GM18861 (cell line): ENCODE measurements around the gene LENG1.
"Not testable (repeated sequence)": the region's sequence is repeated elsewhere in the genome, so short reads cannot be mapped to it uniquely, and the experiment has no call there.

Experiments
- ATAC-seq: cut with Tn5 transposase; IDR thresholded peaks from one replicate; pipeline ENCODE4 v1.9.1; 2021; ENCODE audit not compliant: unreplicated experiment

Gene LENG1

DNA sequence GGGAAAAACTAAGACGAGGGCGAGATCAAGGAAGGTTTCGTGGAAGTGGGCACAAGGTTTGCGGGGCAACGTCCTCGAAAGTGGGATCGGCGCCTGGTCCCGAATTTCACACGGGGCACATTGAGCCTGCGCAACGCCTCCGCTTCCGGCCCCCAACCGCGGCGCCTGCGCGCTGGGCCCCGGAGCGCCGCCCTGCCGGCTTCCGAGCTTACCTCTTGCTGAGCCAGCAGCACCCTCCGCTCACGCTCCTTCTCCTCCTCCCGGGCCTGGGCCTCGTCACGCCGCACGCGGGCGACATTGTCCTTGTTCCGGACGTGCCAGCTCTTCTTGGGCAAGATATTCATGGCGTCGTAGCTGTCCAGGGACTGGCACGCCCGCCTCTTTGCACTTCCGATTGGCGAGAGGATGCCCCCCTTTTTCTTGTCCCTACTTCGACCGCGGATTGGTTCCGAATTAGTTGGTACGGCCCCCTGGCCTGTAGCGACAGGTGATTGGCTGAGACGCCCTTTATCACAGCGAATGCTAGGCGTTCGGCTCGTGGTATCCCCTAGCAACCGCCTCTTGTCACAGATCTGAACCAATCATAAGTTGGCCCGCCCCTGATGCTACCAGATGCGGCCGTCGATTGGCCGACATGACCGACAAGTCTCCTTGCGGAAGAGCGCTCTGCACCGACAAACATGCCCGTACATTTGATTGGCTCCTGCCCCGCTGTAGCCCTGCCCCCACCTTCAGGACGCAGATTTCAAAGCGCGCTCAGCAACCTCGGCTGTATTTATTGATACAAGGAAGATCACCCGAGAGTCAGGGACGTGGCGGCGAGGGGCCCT lies at the start of gene LENG1:
Gene LENG1 (minus strand): TSS at position 370 of the 830 bp plus-strand sequence. CDS start 26 bp downstream, at position 344.
- ATAC-seq: peak; percentile 89

DNA sequence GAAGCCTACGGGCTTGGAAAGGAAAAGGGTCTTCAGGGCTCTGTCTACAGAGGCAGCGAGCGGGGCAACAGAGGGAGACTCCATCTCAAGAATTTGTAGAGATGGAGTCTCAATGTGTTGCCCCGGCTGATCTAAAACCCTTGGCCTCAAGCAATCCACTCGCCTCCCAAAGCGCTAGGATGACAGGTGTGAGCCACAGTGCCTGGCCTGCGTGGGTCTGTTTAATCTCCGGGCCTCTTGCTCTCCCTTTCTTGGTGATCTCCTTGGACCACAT lies 49.2 kb upstream of the LENG1 start:
- no peak for ATAC-seq

GRCh38 chr19:54207983-54208783 lies 48.7 kb upstream of the LENG1 start:
- ATAC-seq: peak; percentile 34

- ATAC-seq: no peak
Measured at GRCh38 chr19:54207676-54207982, 48.1 kb upstream of the LENG1 start.

DNA sequence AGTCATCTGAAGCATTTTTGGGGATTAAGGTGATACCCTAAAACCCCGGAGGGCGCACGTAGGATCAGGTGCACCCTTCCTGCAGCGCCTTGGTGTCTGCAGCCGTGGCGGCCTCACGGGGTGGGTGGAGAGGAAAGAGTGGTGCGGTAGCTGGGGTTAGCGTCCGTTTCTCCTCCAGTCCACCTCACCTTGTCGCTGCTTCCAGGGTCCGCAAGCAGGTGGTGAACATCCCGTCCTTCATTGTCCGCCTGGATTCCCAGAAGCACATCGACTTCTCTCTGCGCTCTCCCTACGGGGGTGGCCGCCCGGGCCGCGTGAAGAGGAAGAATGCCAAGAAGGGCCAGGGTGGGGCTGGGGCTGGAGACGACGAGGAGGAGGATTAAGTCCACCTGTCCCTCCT lies 47.7 kb upstream of the LENG1 start:
- not testable (repeated sequence) for ATAC-seq

- no peak for ATAC-seq
Measured at GRCh38 chr19:54206831-54207177, 47.3 kb upstream of the LENG1 start.

GRCh38 chr19:54206030-54206830 lies 46.7 kb upstream of the LENG1 start:
- ATAC-seq: no peak

GRCh38 chr19:54204767-54205468 lies 45.4 kb upstream of the LENG1 start:
- ATAC-seq: no peak

DNA sequence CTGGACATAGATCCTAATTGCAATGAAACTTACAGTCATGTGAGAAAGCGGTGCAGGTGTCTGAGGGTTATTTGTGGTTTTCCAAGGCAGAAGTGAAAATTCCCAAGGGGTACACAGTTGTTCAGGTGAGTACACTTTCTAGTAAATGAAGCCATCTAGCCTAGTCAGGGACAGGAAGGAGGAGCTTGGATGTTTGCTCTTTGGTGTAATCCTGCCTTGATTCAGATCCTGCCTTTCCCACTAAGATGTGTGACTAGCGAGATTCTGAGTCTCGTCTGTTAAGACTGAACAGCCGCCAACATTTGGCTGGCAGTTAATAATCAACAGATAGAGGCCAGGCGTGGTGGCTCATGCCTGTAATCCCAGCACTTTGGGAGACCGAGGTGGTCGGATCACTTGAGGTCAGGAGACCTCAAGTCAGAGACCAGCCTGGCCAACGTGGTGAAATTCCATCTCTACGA lies 43.7 kb upstream of the LENG1 start:
- no peak for ATAC-seq

DNA sequence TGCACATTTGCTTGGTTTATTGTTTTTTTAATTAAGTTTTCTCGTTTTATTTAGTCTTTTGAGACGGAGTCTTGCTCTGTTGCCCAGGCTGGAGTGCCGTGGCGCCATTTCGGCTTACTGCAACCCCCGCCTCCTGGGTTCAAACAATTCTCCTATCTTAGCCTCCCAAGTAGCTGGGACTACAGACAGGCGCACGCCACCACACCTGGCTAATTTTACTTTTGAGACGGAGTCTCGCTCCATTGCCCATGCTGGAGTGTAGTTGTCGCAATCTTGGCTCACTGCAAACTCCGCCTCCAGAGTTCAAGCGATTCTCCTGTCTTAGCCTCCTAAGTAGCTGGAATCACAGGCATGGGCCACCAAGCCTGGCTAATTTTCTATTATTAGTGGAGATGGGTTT lies 42.5 kb upstream of the LENG1 start:
- no peak for ATAC-seq

GRCh38 chr19:54201172-54201701 lies 41.7 kb upstream of the LENG1 start:
- ATAC-seq: no peak

DNA sequence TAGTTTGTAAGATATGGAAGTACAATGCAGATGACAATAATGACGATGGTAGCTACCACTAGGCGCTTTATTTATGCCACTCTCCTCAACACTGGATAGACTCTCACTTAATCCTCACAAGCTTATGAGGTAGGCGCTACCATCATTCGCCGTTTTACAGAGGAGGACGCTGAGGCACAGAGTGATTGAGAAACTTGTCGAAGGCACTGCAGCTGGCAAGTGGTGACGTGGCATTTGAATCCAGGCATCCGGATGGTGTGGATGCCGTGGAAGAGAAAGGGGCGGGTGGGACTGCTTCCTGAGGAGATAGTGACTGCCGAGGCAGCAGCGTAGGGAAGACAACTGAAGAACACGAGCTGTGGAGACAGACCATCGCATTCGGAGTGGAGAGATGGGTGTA lies 39.9 kb upstream of the LENG1 start:
- no peak for ATAC-seq

DNA sequence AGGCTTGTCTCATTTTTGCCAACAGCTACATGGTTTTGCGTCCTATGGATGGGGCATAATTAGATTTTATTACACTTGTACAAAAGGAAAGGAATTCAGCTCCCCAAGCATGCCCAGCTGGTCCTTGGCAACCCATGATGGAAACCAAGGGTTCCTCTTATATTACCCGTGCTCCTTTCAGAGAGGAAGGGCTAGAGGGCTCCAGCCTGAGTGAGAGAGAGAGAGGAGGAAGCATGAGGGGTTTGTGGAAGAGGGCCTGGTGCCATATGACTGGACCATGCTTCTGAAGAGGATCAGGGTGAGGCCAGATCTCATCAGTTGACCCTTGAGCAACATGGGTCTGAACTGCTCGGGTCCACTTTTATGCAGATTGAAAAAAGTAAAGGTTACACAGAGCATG lies 37.6 kb upstream of the LENG1 start:
- ATAC-seq: no peak

GRCh38 chr19:54196536-54196935 lies 37.0 kb upstream of the LENG1 start:
- no peak for ATAC-seq

GRCh38 chr19:54194463-54194862 lies 34.9 kb upstream of the LENG1 start:
- not testable (repeated sequence) for ATAC-seq

GRCh38 chr19:54193011-54193410 lies 33.5 kb upstream of the LENG1 start:
- no peak for ATAC-seq

- no peak for ATAC-seq
Measured at GRCh38 chr19:54191811-54192453, 32.4 kb upstream of the LENG1 start.

GRCh38 chr19:54191011-54191810 lies 31.7 kb upstream of the LENG1 start, which contains the start of gene TSEN34:
TSEN34 (plus strand) TSS chr19:54191308; CDS start chr19:54191365, 57 bp downstream.
- ATAC-seq: peak; percentile 20

- ATAC-seq: peak; percentile 37
Measured at GRCh38 chr19:54190503-54191010, 31.0 kb upstream of the LENG1 start.
